CD4-positive, CD25-positive, alpha-beta regulatory T cell (primary cell): ENCODE results near the gene DMD. TPM values are rescaled to one million over a fixed set of nuclear protein-coding genes. Genes with fewer than 3 reads are reported as not detected.

Experiments used
- ATAC-seq, 2 donors: fragments of 150-1000 bp; cut with Tn5 transposase; one replicate each; pipeline ENCODE4 v1.10.0; 2021; ENCODE audit warnings: low read depth in 2 of 2, moderate number of reproducible peaks in 2 of 2, moderate library complexity in 1 of 2
- DNase-seq, 3 donors: peaks; one replicate each; pipeline versions ENCODE4 v3.0.0 to v3.0.0-alpha.2; 2012 to 2022; ENCODE audit warnings: mixed read lengths in 1 of 3
- H3K27ac ChIP-seq: one replicate; pipeline ENCODE4 v1.7.0; 2013; ENCODE audit warnings: mild to moderate bottlenecking, low read length; ENCODE audit not compliant: insufficient read depth, poor library complexity, severe bottlenecking
- H3K27me3 ChIP-seq: one replicate; pipeline ENCODE4 v1.7.0; 2013; ENCODE audit warnings: low read length; ENCODE audit not compliant: control insufficient read depth, insufficient read depth
- H3K36me3 ChIP-seq: one replicate; pipeline ENCODE4 v1.7.0; 2013; ENCODE audit warnings: mild to moderate bottlenecking, low read length, moderate library complexity; ENCODE audit not compliant: control insufficient read depth, insufficient read depth
- H3K4me1 ChIP-seq: 2 replicates; pipeline ENCODE4 v1.7.0; 2013; ENCODE audit warnings: mild to moderate bottlenecking, low read length; ENCODE audit not compliant: insufficient read depth, control insufficient read depth, poor library complexity, severe bottlenecking
- H3K4me3 ChIP-seq: one replicate; pipeline ENCODE4 v1.7.0; 2013; ENCODE audit warnings: low read depth, mild to moderate bottlenecking, low read length, moderate library complexity
- H3K9me3 ChIP-seq, 2 experiments: 1 replicate in 1 of 2; 2 replicates in 1 of 2; pipeline ENCODE4 v1.7.0; 2013; ENCODE audit warnings: low read length in 2 of 2, mild to moderate bottlenecking in 1 of 2, moderate library complexity in 1 of 2; ENCODE audit not compliant: control insufficient read depth in 2 of 2
- H3K27ac Mint-ChIP-seq, 3 donors: one replicate each; pipeline ENCODE4 v1.8.0; 2020 to 2022; ENCODE audit warnings: mild to moderate bottlenecking in 3 of 3, mixed read lengths in 3 of 3, moderate library complexity in 2 of 3
- H3K27me3 Mint-ChIP-seq: one replicate; pipeline ENCODE4 v1.8.0; 2022; ENCODE audit warnings: mild to moderate bottlenecking, mixed read lengths
- H3K36me3 Mint-ChIP-seq: one replicate; pipeline ENCODE4 v1.8.0; 2020; ENCODE audit warnings: mixed read lengths
- H3K4me1 Mint-ChIP-seq, 4 donors: one replicate each; pipeline ENCODE4 v1.8.0; 2020 to 2022; ENCODE audit warnings: mixed read lengths in 4 of 4, mild to moderate bottlenecking in 1 of 4
- H3K4me3 Mint-ChIP-seq, 4 donors: one replicate each; pipeline ENCODE4 v1.8.0; 2020 to 2022; ENCODE audit warnings: mild to moderate bottlenecking in 4 of 4, mixed read lengths in 4 of 4, moderate library complexity in 3 of 4
- H3K9me3 Mint-ChIP-seq, 7 donors: one replicate each; pipeline ENCODE4 v1.8.0; 2020 to 2022; ENCODE audit warnings: mixed read lengths in 7 of 7, mild to moderate bottlenecking in 3 of 7, moderate library complexity in 2 of 7
- polyA plus RNA-seq, 4 donors: library from polyadenylated mRNA; unstranded; fragments of 300-500 nt; fragmentation: Illumina TruSeq; gene quantifications; one replicate each; pipeline ENCODE4 v1.2.3, GENCODE V29; 2021
- total RNA-seq: library from RNA; stranded (reverse); gene quantifications from one replicate; pipeline ENCODE4 v1.2.3, GENCODE V29; 2022

The DMD gene
- total and polyA plus RNA-seq, 5 donors from 2014 or later, result 0.20 to 2.8 (median 0.98) TPM

DNA sequence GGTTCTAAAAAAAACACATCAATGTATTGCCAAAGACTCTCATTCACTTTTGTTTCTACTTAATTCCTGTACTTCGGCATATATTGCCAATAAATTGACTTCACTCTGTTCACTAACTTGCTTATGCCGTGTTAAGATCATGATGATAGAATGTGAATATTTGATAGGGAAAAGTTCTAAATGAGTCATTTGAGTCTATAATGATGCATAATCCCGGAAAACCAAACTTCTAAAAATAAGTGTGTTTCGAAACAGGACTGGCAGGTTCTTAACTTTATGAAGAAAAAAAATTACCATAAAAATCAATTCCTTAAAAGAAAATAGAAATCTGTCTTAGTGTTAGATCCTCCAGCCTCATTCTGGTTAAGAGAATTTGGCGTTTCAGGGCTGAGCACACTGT lies 1752.0 kb downstream of the DMD start:
- peaks cover 0 to 3% (median 0%) of the 10 kb centered on the region in 7 donors for H3K9me3 Mint-ChIP-seq
- no peak overlapping the region for H3K27ac Mint-ChIP-seq
- no peak overlapping the region for H3K27ac ChIP-seq
- H3K4me3 ChIP-seq, result no peak overlapping the region
- H3K36me3 ChIP-seq, result no peaks in the 10 kb centered on the region
- DNase-seq (no peak), ATAC-seq (no peak)
- no peaks in the 10 kb centered on the region for H3K9me3 ChIP-seq
- H3K27me3 ChIP-seq, result no peaks in the 10 kb centered on the region
- H3K27me3 Mint-ChIP-seq, result no peaks in the 10 kb centered on the region
- no peaks in the 10 kb centered on the region for H3K36me3 Mint-ChIP-seq
- no peak overlapping the region for H3K4me3 Mint-ChIP-seq
- H3K4me1 Mint-ChIP-seq, result no peaks in the 10 kb centered on the region
- no peaks in the 10 kb centered on the region for H3K4me1 ChIP-seq

DNA sequence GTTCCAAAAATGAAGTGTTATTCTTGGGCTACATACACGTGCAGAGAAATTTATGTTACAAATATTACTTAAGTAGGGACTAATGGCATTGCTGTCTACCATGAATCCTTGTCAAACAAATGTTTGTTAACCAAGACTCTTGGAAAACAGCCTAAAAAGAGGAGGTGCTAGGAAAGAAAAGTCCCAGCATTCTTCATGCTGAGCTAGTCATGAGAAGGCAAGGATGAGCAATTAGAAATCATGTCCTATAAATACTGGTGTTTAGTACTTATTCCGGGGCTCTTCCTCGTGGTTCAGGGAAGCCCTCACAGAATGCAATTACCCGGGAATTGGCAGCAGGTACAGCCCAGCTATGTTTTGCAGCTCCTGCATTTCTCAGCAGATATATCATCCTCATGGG lies 1761.4 kb downstream of the DMD start:
- H3K36me3 Mint-ChIP-seq, result no peaks in the 10 kb centered on the region
- H3K27me3 Mint-ChIP-seq, result no peaks in the 10 kb centered on the region
- no peak for ATAC-seq
- H3K4me1 Mint-ChIP-seq, result no peaks in the 10 kb centered on the region
- no peak overlapping the region for H3K4me3 Mint-ChIP-seq
- no peak for DNase-seq
- no peaks in the 10 kb centered on the region for H3K36me3 ChIP-seq
- H3K27ac Mint-ChIP-seq, result no peak overlapping the region
- H3K4me1 ChIP-seq, result no peaks in the 10 kb centered on the region
- no peak overlapping the region for H3K4me3 ChIP-seq
- no peak overlapping the region for H3K27ac ChIP-seq
- no peaks in the 10 kb centered on the region for H3K27me3 ChIP-seq
- no peaks in the 10 kb centered on the region for H3K9me3 ChIP-seq
- peaks cover 0 to 3% (median 0%) of the 10 kb centered on the region in 7 donors for H3K9me3 Mint-ChIP-seq

DNA sequence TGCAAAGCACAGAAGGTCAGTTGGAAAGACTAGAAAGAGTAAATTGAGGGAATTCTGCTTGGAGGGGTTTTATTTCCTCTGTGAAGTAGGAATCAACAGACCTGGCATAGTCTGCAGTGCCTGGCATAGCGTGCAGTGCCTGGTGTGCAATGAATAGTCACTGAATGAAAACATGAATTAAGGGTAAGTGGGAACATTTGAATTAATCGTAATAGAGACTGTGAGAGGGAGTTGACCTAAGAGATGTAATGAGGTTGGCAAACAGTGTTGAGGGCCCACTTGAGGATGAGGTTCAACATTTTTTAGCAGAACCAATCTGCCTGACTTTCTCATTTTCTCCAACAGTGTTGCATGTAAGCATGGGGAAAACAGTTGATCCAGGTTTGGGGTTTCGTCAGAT lies 1762.3 kb downstream of the DMD start:
- H3K36me3 ChIP-seq, result no peaks in the 10 kb centered on the region
- no peak overlapping the region for H3K27ac ChIP-seq
- Mint-ChIP-seq H3K36me3 (no peaks in the 10 kb centered on the region), H3K27me3 (no peaks in the 10 kb centered on the region), H3K4me1 (no peaks in the 10 kb centered on the region), H3K9me3 (peaks cover 0 to 3% (median 0%) of the 10 kb centered on the region in 7 donors), H3K4me3 (no peak overlapping the region), H3K27ac (no peak overlapping the region)
- H3K4me1 ChIP-seq, result no peaks in the 10 kb centered on the region
- no peak for DNase-seq
- H3K9me3 ChIP-seq, result no peaks in the 10 kb centered on the region
- no peak overlapping the region for H3K4me3 ChIP-seq
- H3K27me3 ChIP-seq, result no peaks in the 10 kb centered on the region
- no peak for ATAC-seq

DNA sequence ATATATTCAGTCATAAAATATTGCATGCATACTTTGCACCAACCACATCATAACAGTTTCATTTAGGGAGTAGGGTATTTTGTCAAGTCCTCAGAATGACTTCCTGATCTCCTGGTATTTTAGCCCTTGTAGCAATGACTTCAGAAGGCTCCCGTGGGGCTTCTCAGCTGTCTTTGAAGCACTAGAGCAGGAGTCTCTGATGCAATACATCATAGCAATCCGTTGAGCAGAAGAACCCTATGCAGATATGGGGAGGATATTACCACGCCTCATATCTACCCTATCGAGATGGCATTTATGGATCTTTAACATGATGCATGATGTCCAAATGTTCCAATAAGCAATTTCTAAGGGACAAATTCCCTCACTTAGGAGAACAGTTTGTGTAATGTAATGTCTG lies 1765.8 kb downstream of the DMD start:
- DNase-seq (no peak), ATAC-seq (no peak)
- Mint-ChIP-seq H3K4me1 (no peaks in the 10 kb centered on the region), H3K9me3 (peaks cover 0 to 3% (median 0%) of the 10 kb centered on the region in 7 donors), H3K4me3 (no peak overlapping the region), H3K36me3 (no peaks in the 10 kb centered on the region), H3K27ac (no peak overlapping the region), H3K27me3 (no peaks in the 10 kb centered on the region)
- no peaks in the 10 kb centered on the region for H3K4me1 ChIP-seq
- no peaks in the 10 kb centered on the region for H3K9me3 ChIP-seq
- H3K36me3 ChIP-seq, result no peaks in the 10 kb centered on the region
- H3K27me3 ChIP-seq, result no peaks in the 10 kb centered on the region
- H3K4me3 ChIP-seq, result no peak overlapping the region
- no peak overlapping the region for H3K27ac ChIP-seq

DNA sequence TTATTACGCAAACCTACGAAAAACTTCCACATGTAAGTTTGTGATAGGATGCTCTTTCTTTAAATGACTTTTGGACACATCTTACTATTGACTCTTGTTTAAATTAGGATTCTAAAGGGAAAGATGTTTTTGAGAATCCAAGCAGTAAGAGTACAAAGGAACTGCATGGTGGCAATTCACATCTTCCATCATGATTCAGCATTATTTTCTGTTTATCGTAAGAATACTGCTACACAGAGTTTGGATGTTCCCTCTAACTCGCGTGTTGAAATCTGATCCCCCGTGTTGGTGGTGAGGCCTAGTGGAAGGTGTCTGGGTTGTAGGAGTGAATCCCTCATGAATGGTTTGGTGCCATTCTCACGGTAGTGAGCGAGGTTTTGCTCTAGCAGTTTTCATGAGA lies 1767.7 kb downstream of the DMD start:
- Mint-ChIP-seq H3K4me1 (no peaks in the 10 kb centered on the region), H3K27ac (no peak overlapping the region), H3K27me3 (peaks cover 7% of the 10 kb centered on the region)

DNA sequence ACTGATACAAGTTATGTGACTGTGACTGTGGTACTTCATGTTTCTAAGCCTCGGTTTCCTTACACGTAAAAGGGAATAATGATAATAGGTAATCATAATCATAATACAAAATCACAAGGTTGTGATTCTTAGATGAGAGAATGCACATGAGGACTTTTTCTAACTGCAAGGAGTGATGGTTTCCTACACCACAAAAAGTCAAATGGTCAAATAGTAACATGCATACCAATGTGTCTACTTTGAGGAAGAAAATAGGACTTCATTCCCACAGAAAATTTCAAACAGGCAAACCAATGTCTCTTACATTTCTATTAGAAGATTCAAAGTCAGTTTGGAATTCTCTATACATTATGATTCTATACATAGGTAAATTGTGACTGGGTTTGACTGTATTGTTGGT lies 1770.8 kb downstream of the DMD start:
- H3K4me1 Mint-ChIP-seq, result no peaks in the 10 kb centered on the region
- Histone ChIP-seq H3K9me3 (no peaks in the 10 kb centered on the region), H3K36me3 (no peaks in the 10 kb centered on the region), H3K27me3 (no peaks in the 10 kb centered on the region), H3K4me1 (no peaks in the 10 kb centered on the region), H3K27ac (no peak overlapping the region), H3K4me3 (no peak overlapping the region)
- H3K36me3 Mint-ChIP-seq, result no peaks in the 10 kb centered on the region
- no peak for DNase-seq
- H3K27me3 Mint-ChIP-seq, result peaks cover 8% of the 10 kb centered on the region
- no peaks in the 10 kb centered on the region for H3K9me3 Mint-ChIP-seq
- no peak for ATAC-seq
- H3K27ac Mint-ChIP-seq, result no peak overlapping the region
- H3K4me3 Mint-ChIP-seq, result no peak overlapping the region

More for the DNA sequence above, 1767.7 kb downstream of the DMD start:
- Histone ChIP-seq H3K4me3 (no peak overlapping the region), H3K4me1 (no peaks in the 10 kb centered on the region), H3K27me3 (no peaks in the 10 kb centered on the region), H3K9me3 (no peaks in the 10 kb centered on the region), H3K27ac (no peak overlapping the region), H3K36me3 (no peaks in the 10 kb centered on the region)
- no peaks in the 10 kb centered on the region for H3K9me3 Mint-ChIP-seq
- H3K36me3 Mint-ChIP-seq, result no peaks in the 10 kb centered on the region
- DNase-seq (no peak), ATAC-seq (no peak)
- no peak overlapping the region for H3K4me3 Mint-ChIP-seq

DNA sequence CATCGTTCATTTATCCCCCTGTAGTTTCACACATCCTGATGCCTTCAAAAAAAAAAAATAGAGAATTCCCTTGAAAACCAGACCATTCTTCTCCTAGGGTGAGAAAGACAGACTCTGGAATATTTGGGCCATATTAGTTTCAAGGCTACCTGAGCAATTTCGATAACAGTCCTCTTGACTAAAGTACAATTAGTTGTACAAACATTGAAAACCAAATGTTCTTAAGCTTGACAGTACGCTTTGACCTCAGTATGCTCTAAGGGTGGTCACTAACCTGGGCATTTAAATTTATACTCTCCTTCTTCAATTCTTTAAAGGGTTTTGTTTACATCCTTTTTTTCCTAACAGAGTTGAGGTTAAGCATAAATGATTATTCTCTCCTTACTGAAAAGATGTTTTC lies 1774.9 kb downstream of the DMD start:
- H3K27ac Mint-ChIP-seq, result no peak overlapping the region

DNA sequence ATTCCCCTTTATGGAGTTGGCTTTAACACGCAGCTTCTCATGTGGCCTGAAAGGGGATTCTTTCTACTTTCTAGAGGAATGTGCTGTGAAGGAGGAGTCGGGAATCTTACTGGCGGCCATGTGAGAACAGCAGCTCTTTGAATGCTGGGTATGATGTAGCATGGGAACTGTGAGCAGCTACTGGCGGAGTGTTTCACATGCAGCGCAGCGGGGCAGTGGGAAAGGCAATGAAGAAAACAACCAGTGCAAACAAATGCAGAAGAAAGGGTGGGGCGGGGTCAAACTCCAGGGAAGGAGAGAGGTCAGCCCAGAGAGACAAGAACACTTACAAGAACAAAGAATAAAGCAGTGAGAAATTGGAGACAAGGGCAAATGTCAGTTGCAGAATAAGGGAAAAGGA lies 1775.8 kb downstream of the DMD start:
- H3K4me1 Mint-ChIP-seq, result no peaks in the 10 kb centered on the region
- H3K27me3 Mint-ChIP-seq, result peaks cover 8% of the 10 kb centered on the region
- H3K4me3 Mint-ChIP-seq, result no peak overlapping the region
- no peak overlapping the region for H3K4me3 ChIP-seq
- H3K36me3 Mint-ChIP-seq, result no peaks in the 10 kb centered on the region
- DNase-seq, result no peak
- H3K36me3 ChIP-seq, result no peaks in the 10 kb centered on the region
- no peak for ATAC-seq
- H3K27ac Mint-ChIP-seq, result no peak overlapping the region
- H3K9me3 Mint-ChIP-seq, result no peaks in the 10 kb centered on the region
- H3K4me1 ChIP-seq, result no peaks in the 10 kb centered on the region
- no peak overlapping the region for H3K27ac ChIP-seq
- H3K9me3 ChIP-seq, result no peaks in the 10 kb centered on the region
- no peaks in the 10 kb centered on the region for H3K27me3 ChIP-seq

More for the DNA sequence above, 1774.9 kb downstream of the DMD start:
- Mint-ChIP-seq H3K27me3 (peaks cover 8% of the 10 kb centered on the region), H3K9me3 (no peaks in the 10 kb centered on the region), H3K4me1 (no peaks in the 10 kb centered on the region), H3K4me3 (no peak overlapping the region), H3K36me3 (no peaks in the 10 kb centered on the region)
- Histone ChIP-seq H3K4me1 (no peaks in the 10 kb centered on the region), H3K36me3 (no peaks in the 10 kb centered on the region), H3K27me3 (no peaks in the 10 kb centered on the region), H3K27ac (no peak overlapping the region), H3K9me3 (no peaks in the 10 kb centered on the region), H3K4me3 (no peak overlapping the region)
- ATAC-seq (no peak), DNase-seq (no peak)
